GM12878 (cell line): ENCODE data around the gene FRMD8.

Source experiments
- BHLHE40 ChIP-seq, 2 experiments: fragments of 450-650 bp in 1 of 2; IDR thresholded peaks; 2 replicates each; pipeline ENCODE4 v1.6.1; 2011 to 2017; ENCODE audit warnings: low read depth in 2 of 2, borderline replicate concordance in 1 of 2, improper control_type of control experiment in 1 of 2, low read length in 1 of 2, mild to moderate bottlenecking in 1 of 2
- BRCA1 ChIP-seq: IDR thresholded peaks from 2 replicates; pipeline ENCODE4 v1.6.1; 2011; ENCODE audit warnings: low read depth, low read length, improper control_type of control experiment
- CTCF ChIP-seq, 3 experiments: IDR thresholded peaks in 2 of 3; conservative IDR thresholded peaks in 1 of 3; 2 replicates each; pipeline ENCODE4 v1.5.1; 2011; ENCODE audit warnings: low read depth in 3 of 3, low read length in 3 of 3, mild to moderate bottlenecking in 3 of 3, control low read depth in 2 of 3, moderate library complexity in 2 of 3, inconsistent platforms in 1 of 3, mixed read lengths in 1 of 3; ENCODE audit not compliant: control insufficient read depth in 2 of 3, insufficient read depth in 1 of 3; ENCODE audit errors: extremely low read depth in 1 of 3
- HDGF ChIP-seq: fragments of 450-650 bp; IDR thresholded peaks from 2 replicates; pipeline ENCODE4 v1.6.1; 2016; ENCODE audit warnings: antibody characterized with exemption
- POLR2A ChIP-seq: IDR thresholded peaks from 2 replicates; pipeline ENCODE4 v1.6.1; 2011; ENCODE audit warnings: low read depth, mild to moderate bottlenecking, low read length
- TBL1XR1 ChIP-seq: IDR thresholded peaks from 2 replicates; pipeline ENCODE4 v1.6.1; 2012; ENCODE audit warnings: low read depth, low read length, improper control_type of control experiment
- TCF12 ChIP-seq: IDR thresholded peaks from 2 replicates; pipeline ENCODE4 v1.6.1; 2011; ENCODE audit warnings: low read depth, mild to moderate bottlenecking, low read length
- TCF3 ChIP-seq: IDR thresholded peaks from 2 replicates; pipeline ENCODE4 v1.6.1; 2012; ENCODE audit warnings: low read depth, mild to moderate bottlenecking, low read length, borderline replicate concordance; ENCODE audit not compliant: insufficient read depth

DNA sequence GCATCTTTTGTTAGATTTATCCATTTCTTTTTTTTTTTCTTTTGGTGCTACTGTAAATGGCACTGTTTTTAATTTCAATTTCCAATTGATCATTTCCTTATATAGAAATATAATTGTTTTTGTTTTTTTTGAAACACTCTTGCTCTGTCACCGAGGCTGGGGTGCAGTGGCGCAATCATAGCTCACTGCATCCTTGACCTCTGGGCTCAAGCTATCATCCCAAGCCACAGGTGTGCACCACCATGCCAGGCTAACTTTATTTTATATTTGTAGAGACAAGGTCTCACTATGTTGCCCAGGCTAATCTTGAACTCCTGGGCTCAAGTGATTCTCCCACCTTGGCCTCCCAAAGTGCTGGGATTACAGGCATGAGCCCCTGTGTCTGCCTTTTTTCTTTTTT is 16.4 kb downstream of the FRMD8 start:
- no peak for TF ChIP-seq POLR2A
- TF ChIP-seq BHLHE40 (IDR thresholded peaks at IDR 0.05; ENCODE audit: borderline replicate concordance in 1 of 2, low read depth in 2 of 2, low read length in 1 of 2) = no peak
- TF ChIP-seq HDGF = no peak
- no peak for TF ChIP-seq BRCA1
- no peak for TF ChIP-seq CTCF (IDR thresholded peaks at IDR 0.05 in 2 of 3, conservative IDR thresholded peaks at IDR 0.05 in 1 of 3; ENCODE audit: control insufficient read depth in 2 of 3, extremely low read depth in 1 of 3, insufficient read depth in 1 of 3, low read depth in 3 of 3, low read length in 3 of 3)
- no peak for TF ChIP-seq TBL1XR1
- no peak for TF ChIP-seq TCF12
- TF ChIP-seq TCF3 = no peak
